HCT116 (cell line): ENCODE data around the gene TMEM132C. TPM values are rescaled to one million over a fixed set of nuclear protein-coding genes. Genes with fewer than 3 reads are reported as not detected.

Source experiments
- ATAC-seq: fragments of 200-7000 bp; cut with Tn5 transposase; 2 replicates; pipeline ENCODE4 v1.9.1; 2020; ENCODE audit warnings: mild to moderate bottlenecking, moderate library complexity
- BruUV-seq: library from RNA; stranded (reverse); fragments of 400-500 nt; replicated peaks from 2 replicates; lab custom pipeline; 2021; lab: Mats Ljungman, UMichigan
- CTCF ChIA-PET: fragments of 300-600 bp; sonication (Branson Sonifier 250); formaldehyde crosslinking; loops from one replicate; lab custom pipeline; 2021; ENCODE audit warnings: antibody characterized with exemption; lab: Charles Lee
- POLR2A ChIA-PET: fragments of 300-600, 350-600 bp; sonication (Branson Sonifier 250); formaldehyde crosslinking; loops from one replicate; lab custom pipeline; 2021; ENCODE audit warnings: antibody characterized with exemption; lab: Charles Lee
- RAD21 ChIA-PET, 2 experiments: fragments of 300-600 bp; sonication (Branson Sonifier 250); formaldehyde crosslinking; loops; one replicate each; lab custom pipeline; 2023; ENCODE audit warnings: low total read pairs in 2 of 2; ENCODE audit not compliant: uncharacterized antibody in 2 of 2, unreplicated experiment in 2 of 2, low non-redundant PET in 1 of 2; lab: Charles Lee
- DNase-seq: peaks from one replicate; pipeline ENCODE4 v3.0.0-alpha.2; 2010; ENCODE audit warnings: low read depth, low spot score
- H2AFZ ChIP-seq: fragments of 200-600 bp; shearing (Covaris generic), sonication (generic); 2 replicates; pipeline ENCODE4 v1.6.1; 2017; ENCODE audit warnings: low read depth, mixed run types, mixed read lengths, antibody characterized with exemption, low read length; ENCODE audit not compliant: poor library complexity, severe bottlenecking
- H3K27ac ChIP-seq: 2 replicates; pipeline ENCODE4 v1.5.1; 2012; ENCODE audit warnings: low read depth, low read length
- H3K27me3 ChIP-seq: fragments of 200-600 bp; sonication (generic); 2 replicates; pipeline ENCODE4 v1.6.1; 2016; ENCODE audit warnings: mixed run types, low read length, mixed read lengths; ENCODE audit not compliant: insufficient read depth
- H3K36me3 ChIP-seq, 2 experiments: fragments of 200-500 bp in 1 of 2; fragments of 200-600 bp in 1 of 2; sonication (Bioruptor generic) in 1 of 2; sonication (generic) in 1 of 2; 2 replicates each; pipeline versions ENCODE4 v1.5.1 to v1.6.1; 2014 to 2016; ENCODE audit warnings: low read length in 2 of 2, inconsistent platforms in 1 of 2, mixed read lengths in 1 of 2, mixed run types in 1 of 2; ENCODE audit not compliant: insufficient read depth in 2 of 2, control insufficient read depth in 1 of 2
- H3K4me1 ChIP-seq, 2 experiments: fragments of 200-600 bp in 1 of 2; sonication (generic) in 1 of 2; 2 replicates each; pipeline versions ENCODE4 v1.5.1 to v1.6.1; 2012 to 2017; ENCODE audit warnings: low read length in 2 of 2, inconsistent platforms in 1 of 2, mild to moderate bottlenecking in 1 of 2, mixed read lengths in 1 of 2, mixed run types in 1 of 2, moderate library complexity in 1 of 2; ENCODE audit not compliant: insufficient read depth in 2 of 2, control insufficient read depth in 1 of 2
- H3K4me2 ChIP-seq: fragments of 200-600 bp; sonication (generic); 2 replicates; pipeline ENCODE4 v1.6.1; 2017; ENCODE audit warnings: mixed run types, low read length, mixed read lengths
- H3K4me3 ChIP-seq, 2 experiments: fragments of 200-600 bp in 1 of 2; sonication (generic) in 1 of 2; replicated peaks in 1 of 2; 2 replicates each; pipeline ENCODE4 v1.5.1; 2011 to 2016; ENCODE audit warnings: low read length in 2 of 2, control low read depth in 1 of 2, low read depth in 1 of 2, mild to moderate bottlenecking in 1 of 2, mixed read lengths in 1 of 2, mixed run types in 1 of 2
- H3K79me2 ChIP-seq: fragments of 200-600 bp; sonication (generic); 2 replicates; pipeline ENCODE4 v1.6.1; 2017; ENCODE audit warnings: mild to moderate bottlenecking, mixed run types, low read length, moderate library complexity, mixed read lengths; ENCODE audit not compliant: insufficient read depth
- H3K9ac ChIP-seq: fragments of 200-600 bp; sonication (generic); 2 replicates; pipeline ENCODE4 v1.6.1; 2016; ENCODE audit warnings: low read length, mixed read lengths
- H3K9me2 ChIP-seq: fragments of 200-600 bp; sonication (generic), shearing (Covaris generic); 2 replicates; pipeline ENCODE4 v1.6.1; 2017; ENCODE audit warnings: mixed run types, mild to moderate bottlenecking, moderate library complexity; ENCODE audit not compliant: insufficient read depth
- H3K9me3 ChIP-seq, 2 experiments: fragments of 200-500 bp in 1 of 2; fragments of 200-600 bp in 1 of 2; sonication (Bioruptor generic) in 1 of 2; sonication (generic) in 1 of 2; 2 replicates each; pipeline ENCODE4 v1.6.1; 2014 to 2017; ENCODE audit warnings: low read length in 2 of 2, mixed read lengths in 2 of 2, inconsistent platforms in 1 of 2, low read depth in 1 of 2, mild to moderate bottlenecking in 1 of 2, mixed run types in 1 of 2, moderate library complexity in 1 of 2; ENCODE audit not compliant: control insufficient read depth in 1 of 2, insufficient read depth in 1 of 2
- H4K20me1 ChIP-seq: fragments of 200-600 bp; sonication (generic), shearing (Covaris generic); 2 replicates; pipeline ENCODE4 v1.6.1; 2017; ENCODE audit warnings: mixed run types, mild to moderate bottlenecking, moderate library complexity; ENCODE audit not compliant: insufficient read depth
- CBX3 ChIP-seq: IDR thresholded peaks from 2 replicates; pipeline ENCODE4 v1.6.1; 2012; ENCODE audit warnings: low read depth
- ELF1 ChIP-seq: IDR thresholded peaks from 2 replicates; pipeline ENCODE4 v1.6.1; 2012; ENCODE audit warnings: low read depth, borderline replicate concordance
- YY1 ChIP-seq: IDR thresholded peaks from 2 replicates; pipeline ENCODE4 v1.6.1; 2011; ENCODE audit warnings: low read length, low read depth, moderate library complexity, mild to moderate bottlenecking; ENCODE audit not compliant: insufficient replicate concordance; ENCODE audit errors: extremely low read depth
- intact Hi-C: fragments of 100-400 bp; cut with micrococcal nuclease; formaldehyde crosslinking; loops from 2 replicates; pipeline ENCODE4 v1.10.0; 2022
- total RNA-seq: library from RNA; stranded (reverse); gene quantifications from one replicate; pipeline ENCODE4 v1.2.1, GENCODE V29; 2021; ENCODE audit not compliant: unreplicated experiment
- TF ChIP-seq, protein P1 (sequence below): IDR thresholded peaks from 2 replicates; pipeline ENCODE4 v1.6.1; 2012
- TF ChIP-seq, protein P2 (sequence below): IDR thresholded peaks from 2 replicates; pipeline ENCODE4 v1.6.1; 2012; ENCODE audit warnings: low read depth

Gene TMEM132C
- total RNA-seq, 1 experiment from 2014 or later: not detected

DNA sequence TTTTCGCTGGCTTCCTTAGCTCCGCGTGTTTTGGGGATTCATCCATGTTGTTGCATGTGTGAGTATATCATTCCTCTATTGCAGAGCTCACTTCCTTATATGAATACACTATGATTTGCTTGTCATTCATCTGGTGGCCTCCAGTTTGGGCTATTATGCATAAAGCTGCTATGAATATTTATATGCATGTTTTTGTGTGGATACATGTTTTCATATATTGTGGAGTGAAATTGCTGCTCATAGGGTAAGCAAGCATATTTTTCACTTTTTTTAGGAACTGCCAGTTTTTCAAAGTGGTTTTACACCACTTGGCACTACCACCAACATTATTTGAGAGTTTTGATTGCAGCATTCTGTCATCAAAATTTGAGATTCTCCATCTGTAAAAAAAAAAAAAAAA lies 190.0 kb downstream of the TMEM132C start:
- intact Hi-C loops: no loop called here
- RAD21 ChIA-PET: no interaction called here
- no TSS peak for BruUV-seq

More for the DNA sequence above, 190.0 kb downstream of the TMEM132C start:
- Histone ChIP-seq H3K27ac (no peak overlapping the region), H4K20me1 (no peaks in the 10 kb centered on the region), H3K4me2 (no peak overlapping the region), H3K36me3 (no peaks in the 10 kb centered on the region)
- no peak for ATAC-seq
- DNase-seq: no peak
- CTCF ChIA-PET: no interaction called here
- TF ChIP-seq, protein P1, sequence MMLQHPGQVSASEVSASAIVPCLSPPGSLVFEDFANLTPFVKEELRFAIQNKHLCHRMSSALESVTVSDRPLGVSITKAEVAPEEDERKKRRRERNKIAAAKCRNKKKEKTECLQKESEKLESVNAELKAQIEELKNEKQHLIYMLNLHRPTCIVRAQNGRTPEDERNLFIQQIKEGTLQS: no peak
- TF ChIP-seq, protein P2, sequence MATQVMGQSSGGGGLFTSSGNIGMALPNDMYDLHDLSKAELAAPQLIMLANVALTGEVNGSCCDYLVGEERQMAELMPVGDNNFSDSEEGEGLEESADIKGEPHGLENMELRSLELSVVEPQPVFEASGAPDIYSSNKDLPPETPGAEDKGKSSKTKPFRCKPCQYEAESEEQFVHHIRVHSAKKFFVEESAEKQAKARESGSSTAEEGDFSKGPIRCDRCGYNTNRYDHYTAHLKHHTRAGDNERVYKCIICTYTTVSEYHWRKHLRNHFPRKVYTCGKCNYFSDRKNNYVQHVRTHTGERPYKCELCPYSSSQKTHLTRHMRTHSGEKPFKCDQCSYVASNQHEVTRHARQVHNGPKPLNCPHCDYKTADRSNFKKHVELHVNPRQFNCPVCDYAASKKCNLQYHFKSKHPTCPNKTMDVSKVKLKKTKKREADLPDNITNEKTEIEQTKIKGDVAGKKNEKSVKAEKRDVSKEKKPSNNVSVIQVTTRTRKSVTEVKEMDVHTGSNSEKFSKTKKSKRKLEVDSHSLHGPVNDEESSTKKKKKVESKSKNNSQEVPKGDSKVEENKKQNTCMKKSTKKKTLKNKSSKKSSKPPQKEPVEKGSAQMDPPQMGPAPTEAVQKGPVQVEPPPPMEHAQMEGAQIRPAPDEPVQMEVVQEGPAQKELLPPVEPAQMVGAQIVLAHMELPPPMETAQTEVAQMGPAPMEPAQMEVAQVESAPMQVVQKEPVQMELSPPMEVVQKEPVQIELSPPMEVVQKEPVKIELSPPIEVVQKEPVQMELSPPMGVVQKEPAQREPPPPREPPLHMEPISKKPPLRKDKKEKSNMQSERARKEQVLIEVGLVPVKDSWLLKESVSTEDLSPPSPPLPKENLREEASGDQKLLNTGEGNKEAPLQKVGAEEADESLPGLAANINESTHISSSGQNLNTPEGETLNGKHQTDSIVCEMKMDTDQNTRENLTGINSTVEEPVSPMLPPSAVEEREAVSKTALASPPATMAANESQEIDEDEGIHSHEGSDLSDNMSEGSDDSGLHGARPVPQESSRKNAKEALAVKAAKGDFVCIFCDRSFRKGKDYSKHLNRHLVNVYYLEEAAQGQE: no peak
- TF ChIP-seq YY1 (no peak), CBX3 (no peak), ELF1 (no peak)
- TF ChIP-seq, all 23 proteins: peak for 0
- Histone ChIP-seq H3K4me3 (no peak overlapping the region), H3K4me1 (no peaks in the 10 kb centered on the region), H2AFZ (no peak overlapping the region), H3K9ac (no peak overlapping the region), H3K9me3 (peaks cover 7 to 13% of the 10 kb centered on the region in 2 experiments; a peak in 2 of 4 replicates), H3K27me3 (no peaks in the 10 kb centered on the region), H3K9me2 (no peaks in the 10 kb centered on the region), H3K79me2 (no peaks in the 10 kb centered on the region)
- POLR2A ChIA-PET: no interaction called here
